Upper lobe of left lung (tissue), 6 donors: ENCODE results near the gene METRNL. TPM values are rescaled to one million over a fixed set of nuclear protein-coding genes. Genes with fewer than 3 reads are reported as not detected.

Experiments
- ATAC-seq, 2 donors: fragments of 200-7000 bp; cut with Tn5 transposase; one replicate each; pipeline ENCODE4 v1.9.1; 2022; ENCODE audit warnings: mild to moderate bottlenecking in 2 of 2, moderate library complexity in 2 of 2; ENCODE audit not compliant: low FRiP score in 2 of 2
- DNase-seq, 2 donors: peaks; one replicate each; pipeline ENCODE4 v3.0.0-alpha.2; 2019 to 2020
- H3K27ac ChIP-seq, 4 donors: fragments of 200-600 bp; sonication (generic); one replicate each; pipeline ENCODE4 v1.5.1; 2016 to 2019
- H3K27me3 ChIP-seq, 4 donors: fragments of 200-600 bp; sonication (generic); one replicate each; pipeline ENCODE4 v1.5.1; 2017 to 2019
- H3K36me3 ChIP-seq, 4 donors: fragments of 200-600 bp; sonication (generic); one replicate each; pipeline ENCODE4 v1.5.1; 2016 to 2019
- H3K4me1 ChIP-seq, 4 donors: fragments of 200-600 bp; sonication (generic); one replicate each; pipeline ENCODE4 v1.5.1; 2018 to 2019
- H3K4me3 ChIP-seq, 4 donors: fragments of 200-600 bp; sonication (generic); one replicate each; pipeline ENCODE4 v1.5.1; 2017 to 2019; ENCODE audit warnings: mild to moderate bottlenecking in 2 of 4, moderate library complexity in 1 of 4
- H3K9me3 ChIP-seq, 4 donors: fragments of 200-600 bp; sonication (generic); one replicate each; pipeline ENCODE4 v1.5.1; 2018 to 2019
- CTCF ChIP-seq, 6 experiments: fragments of 450-650 bp in 4 of 6; fragments of 200-600 bp in 2 of 6; sonication (generic) in 2 of 6; IDR thresholded peaks; one replicate each; pipeline ENCODE4 v1.5.1; 2016 to 2019; ENCODE audit warnings: antibody characterized with exemption in 6 of 6
- EP300 ChIP-seq, 4 donors: sonication (generic); formaldehyde crosslinking; IDR thresholded peaks; one replicate each; pipeline ENCODE4 v1.5.1; 2017; ENCODE audit warnings: antibody characterized with exemption in 4 of 4, control low read depth in 2 of 4
- POLR2A ChIP-seq, 4 donors: fragments of 450-650 bp; IDR thresholded peaks; one replicate each; pipeline ENCODE4 v1.5.1; 2016 to 2017; ENCODE audit warnings: antibody characterized with exemption in 4 of 4, mild to moderate bottlenecking in 2 of 4
- POLR2AphosphoS5 ChIP-seq, 2 donors: sonication (generic); formaldehyde crosslinking; IDR thresholded peaks; one replicate each; pipeline ENCODE4 v1.5.1; 2017; ENCODE audit warnings: antibody characterized with exemption in 2 of 2
- WGBS, 2 donors: methylation state at CpG; one replicate each; pipeline ENCODE4 v1.1.5; 2017 to 2018; 5-methylcytosine and 5-hydroxymethylcytosine counted together
- total RNA-seq, 6 donors: library from RNA; depleted of rRNA in 4 of 6; stranded (reverse); fragments of >200 nt in 4 of 6; gene quantifications; one replicate each; pipeline versions ENCODE4 v1.1.0 to v1.2.1, GENCODE V29; 2016 to 2021
- donor health status: DM: no; HTN: no; CAD: no; lungs with moderate emphysema.
- donor health status: DM: no; HTN: yes; CAD: no; lungs with severe emphysema.

METRNL gene
- total RNA-seq, 6 donors from 2014 or later: 59.4 to 120 (median 76.4) TPM

- Histone ChIP-seq H3K36me3 (no peaks in the 10 kb centered on the region), H3K27ac (no peak overlapping the region), H3K27me3 (peaks cover 0 to 8% (median 0%) of the 10 kb centered on the region in 4 donors), H3K4me3 (no peak overlapping the region), H3K4me1 (peaks cover 24 to 37% (median 28%) of the 10 kb centered on the region in 4 donors), H3K9me3 (no peaks in the 10 kb centered on the region)
- DNase-seq (no peak), ATAC-seq (no peak)
- no peak for TF ChIP-seq POLR2AphosphoS5 (IDR thresholded peaks at IDR 0.05)
- no peak for TF ChIP-seq CTCF (IDR thresholded peaks at IDR 0.05)
- TF ChIP-seq EP300 (IDR thresholded peaks at IDR 0.05): no peak
- no peak for TF ChIP-seq POLR2A (IDR thresholded peaks at IDR 0.05)
- 73 to 78% methylated on average over 4 to 7 of the region's 7 CpGs for WGBS, 2 donors
These were observed 1.5 kb upstream of the METRNL start for GRCh38 chr17:83077939-83078338.

- Histone ChIP-seq H3K27ac (peak overlapping the region; percentile 48 to 96 (median 82)), H3K4me1 (peaks cover 28 to 44% (median 35%) of the 10 kb centered on the region in 4 donors)
- peak in 1 of 2 donors; percentile 91 for DNase-seq
These were observed 744 bp upstream of the METRNL start for GRCh38 chr17:83078378-83079351.

GRCh38 chr17:83079766-83080578 lies 563 bp downstream of the METRNL start:
- H3K36me3 ChIP-seq: peaks cover 0 to under 1% (median 0%) of the 10 kb centered on the region in 4 donors
- 1 to 4% methylated on average over 10 to 41 of the region's 127 CpGs for WGBS, 2 donors
- H3K27me3 ChIP-seq: peaks cover 0 to 8% (median 0%) of the 10 kb centered on the region in 4 donors
- peak overlapping the region; percentile 75 to 96 (median 88) for H3K27ac ChIP-seq
- no peaks in the 10 kb centered on the region for H3K9me3 ChIP-seq
- ATAC-seq (no peak), DNase-seq (peak in 1 of 2 donors; percentile 90)
- no peak for TF ChIP-seq POLR2A (IDR thresholded peaks at IDR 0.05)
- TF ChIP-seq CTCF (IDR thresholded peaks at IDR 0.05): peak in 1 of 6 experiments; percentile 4
- peaks cover 35 to 57% (median 48%) of the 10 kb centered on the region in 4 donors for H3K4me1 ChIP-seq
- peak overlapping the region; percentile 36 to 83 (median 70) for H3K4me3 ChIP-seq

More at GRCh38 chr17:83078378-83079351, 744 bp upstream of the METRNL start:
- WGBS, 2 donors: 1 to 30% methylated on average over 9 to 19 of the region's 93 CpGs
- no peaks in the 10 kb centered on the region for H3K36me3 ChIP-seq
- no peaks in the 10 kb centered on the region for H3K9me3 ChIP-seq
- TF ChIP-seq EP300 (IDR thresholded peaks at IDR 0.05): no peak
- TF ChIP-seq POLR2AphosphoS5 (IDR thresholded peaks at IDR 0.05): no peak
- peak in 1 of 6 experiments; percentile 7 for TF ChIP-seq CTCF (IDR thresholded peaks at IDR 0.05)
- H3K4me3 ChIP-seq: peak overlapping the region; percentile 55 to 83 (median 70)
- H3K27me3 ChIP-seq: peaks cover 0 to 8% (median 0%) of the 10 kb centered on the region in 4 donors
- ATAC-seq: peak in 1 of 2 donors; percentile 2

GRCh38 chr17:83080579-83080857 lies 1.1 kb downstream of the METRNL start:
- peaks cover 0 to 8% (median 0%) of the 10 kb centered on the region in 4 donors for H3K27me3 ChIP-seq
- peak overlapping the region; percentile 59 to 83 (median 75) for H3K4me3 ChIP-seq
- DNase-seq: no peak
- TF ChIP-seq POLR2A (IDR thresholded peaks at IDR 0.05): no peak
- TF ChIP-seq CTCF (IDR thresholded peaks at IDR 0.05): no peak
- no peak for TF ChIP-seq EP300 (IDR thresholded peaks at IDR 0.05)
- TF ChIP-seq POLR2AphosphoS5 (IDR thresholded peaks at IDR 0.05): no peak
- 1% methylated on average over 24 to 31 of the region's 44 CpGs for WGBS, 2 donors
- H3K4me1 ChIP-seq: peaks cover 35 to 62% (median 53%) of the 10 kb centered on the region in 4 donors
- H3K9me3 ChIP-seq: no peaks in the 10 kb centered on the region
- peak overlapping the region; percentile 75 to 96 (median 88) for H3K27ac ChIP-seq
- peak in 1 of 2 donors; percentile 0 for ATAC-seq
- peaks cover 0 to 6% (median 0%) of the 10 kb centered on the region in 4 donors for H3K36me3 ChIP-seq
